HepG2 (cell line): ENCODE measurements around the gene PTCD1.

Source experiments
- SIN3A ChIP-seq: IDR thresholded peaks from 2 replicates; pipeline ENCODE4 v1.6.1; 2011; ENCODE audit warnings: low read depth, mild to moderate bottlenecking, control low read depth, low read length, borderline replicate concordance
- TBL1XR1 ChIP-seq: fragments of 150-350 bp; IDR thresholded peaks from 2 replicates; pipeline ENCODE4 v1.6.1; 2014; ENCODE audit warnings: borderline replicate concordance, low read length; ENCODE audit not compliant: partially characterized antibody
- ZNF790 ChIP-seq: sonication (generic); formaldehyde crosslinking; IDR thresholded peaks from 2 replicates; pipeline ENCODE4 v1.8.0; 2022; ENCODE audit warnings: missing genetic modification reagents, mild to moderate bottlenecking, borderline replicate concordance
- TF ChIP-seq, protein P1 (sequence below): sonication (generic); formaldehyde crosslinking; IDR thresholded peaks from 2 replicates; pipeline ENCODE4 v1.5.0; 2020; ENCODE audit warnings: mild to moderate bottlenecking, missing genetic modification reagents, moderate library complexity
- TF ChIP-seq, protein P2 (sequence below): sonication (generic); formaldehyde crosslinking; IDR thresholded peaks from 2 replicates; pipeline ENCODE4 v1.8.0; 2022; ENCODE audit warnings: missing genetic modification reagents, mild to moderate bottlenecking, borderline replicate concordance
- TF ChIP-seq, protein P3 (sequence below): sonication (generic); formaldehyde crosslinking; IDR thresholded peaks from 2 replicates; pipeline ENCODE4 v1.5.0; 2020; ENCODE audit warnings: missing genetic modification reagents, mild to moderate bottlenecking, borderline replicate concordance

DNA sequence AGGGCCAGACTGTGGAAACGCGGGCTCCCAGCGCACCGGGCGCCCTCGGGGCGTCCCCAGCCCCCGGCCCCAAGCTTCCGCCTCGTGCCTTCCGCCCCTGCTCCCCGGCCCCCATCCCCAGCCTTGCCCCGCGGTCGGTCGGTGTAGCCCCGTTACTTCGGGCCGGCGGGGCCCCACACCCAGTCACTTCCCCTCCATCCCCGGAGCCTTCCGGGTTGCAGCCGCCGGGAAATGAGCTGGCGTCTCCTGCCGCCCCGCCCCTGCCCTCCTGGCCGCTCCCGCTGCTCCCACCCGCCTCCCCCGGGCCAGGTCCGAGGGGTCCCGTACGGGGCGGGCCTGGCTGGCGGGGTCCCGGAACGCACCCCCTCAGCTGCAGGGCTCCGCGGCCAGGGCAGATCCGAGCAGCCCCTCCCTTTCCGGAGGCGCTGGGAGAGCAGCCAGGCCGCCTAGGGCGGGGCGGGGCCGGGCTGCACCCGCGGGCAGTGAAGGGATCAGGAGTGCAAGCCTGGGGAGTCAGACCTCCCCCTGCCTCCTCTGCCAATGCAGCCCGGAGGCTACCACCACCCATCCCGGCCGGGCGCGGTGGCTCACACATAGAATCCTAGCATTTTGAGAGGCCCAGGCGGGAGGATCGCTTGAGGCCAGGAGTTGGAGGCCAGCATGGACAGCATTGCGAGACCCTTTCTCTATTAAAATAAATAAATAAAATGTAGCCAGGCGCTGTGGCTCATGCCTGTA lies 63.4 kb downstream of the PTCD1 start:
- TF ChIP-seq, protein P1, sequence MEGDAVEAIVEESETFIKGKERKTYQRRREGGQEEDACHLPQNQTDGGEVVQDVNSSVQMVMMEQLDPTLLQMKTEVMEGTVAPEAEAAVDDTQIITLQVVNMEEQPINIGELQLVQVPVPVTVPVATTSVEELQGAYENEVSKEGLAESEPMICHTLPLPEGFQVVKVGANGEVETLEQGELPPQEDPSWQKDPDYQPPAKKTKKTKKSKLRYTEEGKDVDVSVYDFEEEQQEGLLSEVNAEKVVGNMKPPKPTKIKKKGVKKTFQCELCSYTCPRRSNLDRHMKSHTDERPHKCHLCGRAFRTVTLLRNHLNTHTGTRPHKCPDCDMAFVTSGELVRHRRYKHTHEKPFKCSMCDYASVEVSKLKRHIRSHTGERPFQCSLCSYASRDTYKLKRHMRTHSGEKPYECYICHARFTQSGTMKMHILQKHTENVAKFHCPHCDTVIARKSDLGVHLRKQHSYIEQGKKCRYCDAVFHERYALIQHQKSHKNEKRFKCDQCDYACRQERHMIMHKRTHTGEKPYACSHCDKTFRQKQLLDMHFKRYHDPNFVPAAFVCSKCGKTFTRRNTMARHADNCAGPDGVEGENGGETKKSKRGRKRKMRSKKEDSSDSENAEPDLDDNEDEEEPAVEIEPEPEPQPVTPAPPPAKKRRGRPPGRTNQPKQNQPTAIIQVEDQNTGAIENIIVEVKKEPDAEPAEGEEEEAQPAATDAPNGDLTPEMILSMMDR (CRISPR knock-in tag): no peak
- TF ChIP-seq, protein P2, sequence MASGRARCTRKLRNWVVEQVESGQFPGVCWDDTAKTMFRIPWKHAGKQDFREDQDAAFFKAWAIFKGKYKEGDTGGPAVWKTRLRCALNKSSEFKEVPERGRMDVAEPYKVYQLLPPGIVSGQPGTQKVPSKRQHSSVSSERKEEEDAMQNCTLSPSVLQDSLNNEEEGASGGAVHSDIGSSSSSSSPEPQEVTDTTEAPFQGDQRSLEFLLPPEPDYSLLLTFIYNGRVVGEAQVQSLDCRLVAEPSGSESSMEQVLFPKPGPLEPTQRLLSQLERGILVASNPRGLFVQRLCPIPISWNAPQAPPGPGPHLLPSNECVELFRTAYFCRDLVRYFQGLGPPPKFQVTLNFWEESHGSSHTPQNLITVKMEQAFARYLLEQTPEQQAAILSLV (CRISPR knock-in tag): no peak
- TF ChIP-seq, protein P3, sequence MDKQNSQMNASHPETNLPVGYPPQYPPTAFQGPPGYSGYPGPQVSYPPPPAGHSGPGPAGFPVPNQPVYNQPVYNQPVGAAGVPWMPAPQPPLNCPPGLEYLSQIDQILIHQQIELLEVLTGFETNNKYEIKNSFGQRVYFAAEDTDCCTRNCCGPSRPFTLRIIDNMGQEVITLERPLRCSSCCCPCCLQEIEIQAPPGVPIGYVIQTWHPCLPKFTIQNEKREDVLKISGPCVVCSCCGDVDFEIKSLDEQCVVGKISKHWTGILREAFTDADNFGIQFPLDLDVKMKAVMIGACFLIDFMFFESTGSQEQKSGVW (CRISPR knock-in tag): no peak
- no peak for TF ChIP-seq TBL1XR1
- no peak for TF ChIP-seq ZNF790
- TF ChIP-seq SIN3A: 0 out of 2 replicates have a peak, but pooled peaks have one; percentile 22
